ENCODE results near the gene ST7.

DNA sequence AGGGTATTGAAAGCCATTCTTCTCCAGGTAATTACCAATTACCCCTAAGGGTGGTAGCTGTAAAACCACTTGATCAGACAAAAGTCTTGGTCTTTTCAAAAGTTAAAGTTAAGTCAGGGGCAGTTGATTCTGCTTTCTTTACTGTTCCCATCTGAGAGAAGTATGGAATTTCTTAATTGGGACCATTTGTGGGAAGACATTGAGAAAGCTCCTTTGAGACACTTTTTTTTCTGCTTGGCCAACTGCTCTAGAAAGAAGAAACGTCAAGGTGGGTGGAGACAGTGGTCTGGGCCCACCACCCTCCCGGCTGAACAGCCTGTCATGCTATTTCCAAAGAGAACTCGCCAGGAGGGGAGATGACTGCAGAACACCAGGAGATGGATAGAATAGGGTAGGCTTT lies 324.3 kb downstream of the ST7 start:
- TF ChIP-seq CTCF (IDR thresholded peaks at IDR 0.05) (no peak), EP300 (IDR thresholded peaks at IDR 0.05) (no peak)

Measured in sigmoid colon (tissue), 4 donors.